Measurements from ENCODE around the gene SARNP. TPM values are rescaled to one million over a fixed set of nuclear protein-coding genes. Genes with fewer than 3 reads are reported as not detected.

The SARNP gene
- total RNA-seq, 3 donors from 2014 or later: 38.7 to 45.9 (median 41.3) TPM

DNA sequence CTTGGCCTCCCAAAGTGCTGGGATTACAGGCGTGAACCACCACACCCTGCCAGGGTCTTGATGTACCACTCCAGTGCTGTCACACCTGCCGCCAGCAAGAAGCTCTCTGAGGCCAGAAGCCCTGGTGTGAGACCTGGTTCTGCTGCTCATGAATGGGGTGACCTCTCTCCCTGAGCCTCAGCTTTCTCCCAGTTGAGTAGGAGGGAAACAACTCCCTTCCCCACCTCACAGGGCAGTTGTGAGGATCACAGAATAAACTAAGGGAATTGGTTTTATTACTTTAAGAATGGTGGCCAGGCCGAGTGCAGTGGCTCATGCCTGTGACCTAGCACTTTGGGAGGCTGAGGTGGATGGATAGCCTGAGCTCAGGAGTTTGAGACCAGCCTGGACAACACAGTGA lies 82.9 kb downstream of the SARNP start:
- no peaks in the 10 kb centered on the region for H3K36me3 ChIP-seq (ENCODE audit: low read depth)
- H3K4me3 ChIP-seq: no peak overlapping the region
- no peaks in the 10 kb centered on the region for H3K9me3 ChIP-seq
- no peak for DNase-seq
- no peak for TF ChIP-seq CTCF (IDR thresholded peaks at IDR 0.05)
- H3K4me1 ChIP-seq (ENCODE audit: low read depth): peaks cover 14% of the 10 kb centered on the region
- ATAC-seq: no peak
- intact Hi-C loops (cut with DNase I, micrococcal nuclease): loop anchor here in 1 of 2 donors (10.0 kb wide), 1 partner anchor 200 kb away; the partner anchor contains the start of gene DGKA

- H3K36me3 ChIP-seq (ENCODE audit: low read depth): no peaks in the 10 kb centered on the region
- H3K4me1 ChIP-seq (ENCODE audit: low read depth): peaks cover 14% of the 10 kb centered on the region
- H3K9me3 ChIP-seq: no peaks in the 10 kb centered on the region
- ATAC-seq (no peak), DNase-seq (no peak)
- no peak overlapping the region for H3K4me3 ChIP-seq
- intact Hi-C loops (cut with DNase I, micrococcal nuclease): loop anchor here in 1 of 2 donors (10.0 kb wide), 1 partner anchor 201 kb away; the partner anchor contains the start of gene DGKA
- TF ChIP-seq CTCF (IDR thresholded peaks at IDR 0.05): no peak
Observed at GRCh38 chr12:55733858-55734257, 83.7 kb downstream of the SARNP start.

GRCh38 chr12:55733021-55733555 lies 84.4 kb downstream of the SARNP start:
- ATAC-seq: no peak
- Histone ChIP-seq H3K9me3 (no peaks in the 10 kb centered on the region), H3K36me3 (ENCODE audit: low read depth) (no peaks in the 10 kb centered on the region), H3K4me3 (no peak overlapping the region), H3K4me1 (ENCODE audit: low read depth) (peaks cover 9% of the 10 kb centered on the region)
- intact Hi-C loops (cut with DNase I, micrococcal nuclease): loop anchor here in 1 of 2 donors (10.0 kb wide), 1 partner anchor 202 kb away; the partner anchor contains the start of gene DGKA
- TF ChIP-seq CTCF (IDR thresholded peaks at IDR 0.05): no peak
- DNase-seq: no peak

- ATAC-seq (no peak), DNase-seq (no peak)
Observed at GRCh38 chr12:55732288-55732687, 85.2 kb downstream of the SARNP start.

More at GRCh38 chr12:55732288-55732687, 85.2 kb downstream of the SARNP start:
- no peak for TF ChIP-seq CTCF (IDR thresholded peaks at IDR 0.05)
- H3K4me3 ChIP-seq: no peak overlapping the region
- intact Hi-C loops (cut with DNase I, micrococcal nuclease): loop anchor here in 1 of 2 donors (10.0 kb wide), 1 partner anchor 203 kb away; the partner anchor contains the start of gene DGKA
- no peaks in the 10 kb centered on the region for H3K36me3 ChIP-seq (ENCODE audit: low read depth)
- H3K9me3 ChIP-seq: no peaks in the 10 kb centered on the region
- peaks cover 8% of the 10 kb centered on the region for H3K4me1 ChIP-seq (ENCODE audit: low read depth)

Data from mucosa of descending colon (tissue), 3 donors.